Pancreas (tissue), 10 donors: ENCODE results near the gene POMC. TPM values are rescaled to one million over a fixed set of nuclear protein-coding genes. Genes with fewer than 3 reads are reported as not detected.

ENCODE experiments used
- ATAC-seq, 4 donors: fragments of 200-7000 bp; cut with Tn5 transposase; one replicate each; pipeline versions ENCODE4 v1.8.0 to v1.9.1; 2020; ENCODE audit warnings: mild to moderate bottlenecking in 4 of 4, moderate library complexity in 4 of 4
- DNase-seq, 6 donors: peaks; one replicate each; pipeline ENCODE4 v3.0.0-alpha.2; 2020
- FAIRE-seq: peaks from 2 replicates; lab custom pipeline; 2012; peaks lifted over from hg19 to GRCh38; lab: Jason Lieb, UNC
- H3K27ac ChIP-seq, 4 donors: fragments of 200-600 bp; sonication (generic); 1 replicate in 3 of 4; 2 replicates in 1 of 4; pipeline versions ENCODE4 v1.5.0 to v1.8.0; 2020
- H3K27me3 ChIP-seq, 4 donors: fragments of 200-600 bp; one replicate each; pipeline ENCODE4 v1.8.0; 2021
- H3K36me3 ChIP-seq, 3 donors: fragments of 200-600 bp; sonication (generic) in 1 of 3; one replicate each; pipeline versions ENCODE4 v1.5.0 to v1.8.0; 2020 to 2021
- H3K4me1 ChIP-seq, 3 donors: fragments of 200-600 bp; one replicate each; pipeline ENCODE4 v1.8.0; 2021
- H3K4me3 ChIP-seq, 4 donors: fragments of 200-600 bp; sonication (generic) in 2 of 4; one replicate each; pipeline versions ENCODE4 v1.5.0 to v1.8.0; 2020 to 2021
- H3K9me3 ChIP-seq, 4 donors: fragments of 200-600 bp; one replicate each; pipeline ENCODE4 v1.8.0; 2021
- CTCF ChIP-seq, 4 donors: fragments of 200-600 bp; sonication (generic) in 3 of 4; IDR thresholded peaks; one replicate each; pipeline versions ENCODE4 v1.5.0 to v1.8.0; 2021; ENCODE audit warnings: antibody characterized with exemption in 4 of 4
- WGBS, 2 donors: extraction: QIAGEN DNeasy Blood & Tissue Kit; methylation state at CpG; one replicate each; pipeline ENCODE4 v1.1.7; 2013; 5-methylcytosine and 5-hydroxymethylcytosine counted together
- intact Hi-C, 3 donors: fragments of 100-400 bp; cut with DNase I; formaldehyde crosslinking; loops; one replicate each; pipeline versions ENCODE4 v1.11.1 to v1.14.2; 2022
- polyA plus RNA-seq, 2 donors: library from polyadenylated mRNA; stranded (reverse); fragments of 200-250 nt; gene quantifications; one replicate each; pipeline ENCODE4 v1.2.3, GENCODE V29; 2013
- total RNA-seq, 6 donors: library from RNA; stranded (reverse); fragmentation: NEBNext Ultra II Directional in 4 of 6; extraction: Animal tissue kit (Norgen Biotek cat#: 25700) in 4 of 6; gene quantifications; one replicate each; pipeline versions ENCODE4 v1.2.1 to v1.2.4, GENCODE V29; 2021 to 2023
- donor health status: healthy with polysubstance abuse.
- donor health status: DM: no; HTN: no; CAD: no; lungs with moderate emphysema.
- donor health status: DM: no; HTN: no; CAD: no.
- donor health status: control.
- donor health status: control.
- donor health status: Bipolar disorder and iron deficiency.
- donor health status: DM: yes; HTN: yes; CAD: no.
- donor health status: DM: no; HTN: no; CAD: no.
- donor health status: DM: no; HTN: no; CAD: no.
- donor health status: DM: yes; HTN: yes; CAD: no.

The POMC gene
- total and polyA plus RNA-seq, 8 donors = 2.4 to 13.5 (median 6.3) TPM

- DNase-seq (no peak), ATAC-seq (peak in 1 of 4 donors; percentile 12), FAIRE-seq (no peak)
- no peak for TF ChIP-seq CTCF (IDR thresholded peaks at IDR 0.05)
- no peaks in the 10 kb centered on the region for H3K4me1 ChIP-seq
- no peak overlapping the region for H3K27ac ChIP-seq
- intact Hi-C loops = no loop called here
- H3K36me3 ChIP-seq = no peaks in the 10 kb centered on the region
- WGBS, 2 donors = 69 to 89% methylated on average over 5 of the region's 5 CpGs
- no peaks in the 10 kb centered on the region for H3K9me3 ChIP-seq
- no peaks in the 10 kb centered on the region for H3K27me3 ChIP-seq
- H3K4me3 ChIP-seq = no peak overlapping the region
Measured at GRCh38 chr2:25123682-25124081, 44.7 kb downstream of the POMC start.

- TF ChIP-seq CTCF (IDR thresholded peaks at IDR 0.05) = no peak
- Histone ChIP-seq H3K36me3 (no peaks in the 10 kb centered on the region), H3K27ac (no peak overlapping the region), H3K9me3 (no peaks in the 10 kb centered on the region), H3K4me1 (no peaks in the 10 kb centered on the region), H3K4me3 (no peak overlapping the region), H3K27me3 (no peaks in the 10 kb centered on the region)
- intact Hi-C loops = no loop called here
- no peak for ATAC-seq
- 83 to 93% methylated on average over 3 of the region's 3 CpGs for WGBS, 2 donors
- FAIRE-seq = no peak
- DNase-seq = no peak
Measured at GRCh38 chr2:25122367-25122766, 46.0 kb downstream of the POMC start.

GRCh38 chr2:25119263-25119662, 49.1 kb downstream of the POMC start:
- Histone ChIP-seq H3K27ac (no peak overlapping the region), H3K36me3 (no peaks in the 10 kb centered on the region), H3K27me3 (no peaks in the 10 kb centered on the region), H3K4me1 (no peaks in the 10 kb centered on the region), H3K4me3 (no peak overlapping the region), H3K9me3 (no peaks in the 10 kb centered on the region)
- ATAC-seq (no peak), FAIRE-seq (no peak), DNase-seq (no peak)
- no peak for TF ChIP-seq CTCF (IDR thresholded peaks at IDR 0.05)
- intact Hi-C loops = loop anchor here in 1 of 3 donors (10.0 kb wide), 1 partner anchor 54 kb away; no protein-coding TSS in a partner anchor
- WGBS, 2 donors = 79 to 88% methylated on average over 11 of the region's 11 CpGs

GRCh38 chr2:25116956-25117355, 51.4 kb downstream of the POMC start:
- no peak overlapping the region for H3K4me3 ChIP-seq
- 88 to 90% methylated on average over 13 of the region's 13 CpGs for WGBS, 2 donors
- intact Hi-C loops = loop anchor here in 1 of 3 donors (10.0 kb wide), 1 partner anchor 52 kb away; no protein-coding TSS in a partner anchor
- TF ChIP-seq CTCF (IDR thresholded peaks at IDR 0.05) = no peak
- no peaks in the 10 kb centered on the region for H3K27me3 ChIP-seq
- H3K4me1 ChIP-seq = no peaks in the 10 kb centered on the region
- no peak for DNase-seq
- H3K36me3 ChIP-seq = no peaks in the 10 kb centered on the region
- ATAC-seq = no peak
- H3K9me3 ChIP-seq = no peaks in the 10 kb centered on the region
- no peak overlapping the region for H3K27ac ChIP-seq
- no peak for FAIRE-seq

GRCh38 chr2:25115902-25116301, 52.5 kb downstream of the POMC start:
- FAIRE-seq (no peak), ATAC-seq (no peak), DNase-seq (no peak)
- Histone ChIP-seq H3K9me3 (no peaks in the 10 kb centered on the region), H3K27me3 (no peaks in the 10 kb centered on the region), H3K36me3 (no peaks in the 10 kb centered on the region), H3K27ac (no peak overlapping the region), H3K4me3 (no peak overlapping the region), H3K4me1 (no peaks in the 10 kb centered on the region)
- intact Hi-C loops = loop anchor here in 1 of 3 donors (10.0 kb wide), 1 partner anchor 51 kb away; no protein-coding TSS in a partner anchor
- 82 to 84% methylated on average over 4 of the region's 4 CpGs for WGBS, 2 donors
- TF ChIP-seq CTCF (IDR thresholded peaks at IDR 0.05) = no peak
